ENCODE data around the gene PPP2R5B. TPM values are rescaled to one million over a fixed set of nuclear protein-coding genes. Genes with fewer than 3 reads are reported as not detected.

Gene PPP2R5B
- total RNA-seq, 1 donor: 14.2 TPM

DNA sequence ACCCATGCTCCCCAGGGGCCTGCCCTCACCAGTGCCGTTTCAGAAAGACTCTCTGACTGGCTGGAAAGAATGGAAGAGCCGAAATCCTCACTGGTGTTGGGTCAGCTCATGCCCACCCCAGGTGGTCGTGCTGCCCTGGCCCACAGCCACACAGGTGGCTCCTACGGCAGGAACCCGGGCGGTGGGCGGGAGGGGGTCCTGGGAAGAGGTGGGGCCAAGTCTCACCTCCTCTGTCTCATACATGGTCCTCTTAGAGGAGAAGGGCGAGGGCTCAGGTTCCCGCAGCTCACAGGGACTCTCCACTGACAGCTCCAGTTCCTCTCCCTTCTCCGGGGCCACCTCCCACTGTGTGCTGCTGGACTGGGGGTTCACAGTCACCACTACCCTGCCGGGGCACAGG lies 15.7 kb upstream of the PPP2R5B start:
- no peak for DNase-seq (ENCODE audit: low read depth)
- no peak overlapping the region for H3K4me3 ChIP-seq (ENCODE audit: low read depth, low read length)
- TF ChIP-seq, protein P1, sequence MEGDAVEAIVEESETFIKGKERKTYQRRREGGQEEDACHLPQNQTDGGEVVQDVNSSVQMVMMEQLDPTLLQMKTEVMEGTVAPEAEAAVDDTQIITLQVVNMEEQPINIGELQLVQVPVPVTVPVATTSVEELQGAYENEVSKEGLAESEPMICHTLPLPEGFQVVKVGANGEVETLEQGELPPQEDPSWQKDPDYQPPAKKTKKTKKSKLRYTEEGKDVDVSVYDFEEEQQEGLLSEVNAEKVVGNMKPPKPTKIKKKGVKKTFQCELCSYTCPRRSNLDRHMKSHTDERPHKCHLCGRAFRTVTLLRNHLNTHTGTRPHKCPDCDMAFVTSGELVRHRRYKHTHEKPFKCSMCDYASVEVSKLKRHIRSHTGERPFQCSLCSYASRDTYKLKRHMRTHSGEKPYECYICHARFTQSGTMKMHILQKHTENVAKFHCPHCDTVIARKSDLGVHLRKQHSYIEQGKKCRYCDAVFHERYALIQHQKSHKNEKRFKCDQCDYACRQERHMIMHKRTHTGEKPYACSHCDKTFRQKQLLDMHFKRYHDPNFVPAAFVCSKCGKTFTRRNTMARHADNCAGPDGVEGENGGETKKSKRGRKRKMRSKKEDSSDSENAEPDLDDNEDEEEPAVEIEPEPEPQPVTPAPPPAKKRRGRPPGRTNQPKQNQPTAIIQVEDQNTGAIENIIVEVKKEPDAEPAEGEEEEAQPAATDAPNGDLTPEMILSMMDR (IDR thresholded peaks at IDR 0.05; ENCODE audit: insufficient read depth, low read depth, low read length): no peak

DNA sequence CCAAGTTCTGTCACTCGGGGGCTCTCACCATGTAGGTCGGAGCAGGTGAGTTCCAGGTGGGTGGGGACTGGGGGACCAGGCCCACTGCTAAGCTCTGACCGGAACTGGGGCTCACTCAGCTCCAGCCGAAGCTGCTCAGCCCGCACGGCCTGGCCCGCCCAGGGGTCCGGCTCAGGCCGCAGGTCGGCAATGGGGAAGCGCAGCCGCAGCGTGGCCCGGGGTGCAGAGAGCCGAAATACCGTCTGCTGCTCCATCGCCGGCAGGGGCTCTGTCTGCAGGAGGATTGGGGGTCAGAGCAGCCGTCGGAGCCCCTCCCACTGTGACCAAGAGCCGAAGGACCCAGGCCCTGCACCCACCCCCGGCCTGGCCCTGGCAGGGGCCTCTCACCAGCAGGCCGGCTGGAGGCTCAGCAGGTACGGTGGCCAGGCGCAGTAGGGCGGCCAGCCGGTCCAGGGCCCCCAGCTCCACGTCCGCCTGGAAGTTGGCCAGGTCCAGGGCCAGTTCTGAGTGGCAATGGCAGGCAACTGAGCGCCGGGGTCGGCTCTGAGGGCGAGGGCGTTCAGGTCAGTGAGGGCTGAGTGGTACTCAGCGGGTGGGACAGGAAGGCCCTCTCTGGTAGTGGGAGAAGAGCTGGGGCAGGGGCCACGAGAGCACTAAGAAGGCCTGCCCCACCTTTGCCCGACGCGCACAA lies 14.7 kb upstream of the PPP2R5B start:
- TF ChIP-seq, protein P1 (IDR thresholded peaks at IDR 0.05; ENCODE audit: insufficient read depth, low read depth, low read length): no peak
- no peak for DNase-seq (ENCODE audit: low read depth)
- no peak overlapping the region for H3K4me3 ChIP-seq (ENCODE audit: low read depth, low read length)

DNA sequence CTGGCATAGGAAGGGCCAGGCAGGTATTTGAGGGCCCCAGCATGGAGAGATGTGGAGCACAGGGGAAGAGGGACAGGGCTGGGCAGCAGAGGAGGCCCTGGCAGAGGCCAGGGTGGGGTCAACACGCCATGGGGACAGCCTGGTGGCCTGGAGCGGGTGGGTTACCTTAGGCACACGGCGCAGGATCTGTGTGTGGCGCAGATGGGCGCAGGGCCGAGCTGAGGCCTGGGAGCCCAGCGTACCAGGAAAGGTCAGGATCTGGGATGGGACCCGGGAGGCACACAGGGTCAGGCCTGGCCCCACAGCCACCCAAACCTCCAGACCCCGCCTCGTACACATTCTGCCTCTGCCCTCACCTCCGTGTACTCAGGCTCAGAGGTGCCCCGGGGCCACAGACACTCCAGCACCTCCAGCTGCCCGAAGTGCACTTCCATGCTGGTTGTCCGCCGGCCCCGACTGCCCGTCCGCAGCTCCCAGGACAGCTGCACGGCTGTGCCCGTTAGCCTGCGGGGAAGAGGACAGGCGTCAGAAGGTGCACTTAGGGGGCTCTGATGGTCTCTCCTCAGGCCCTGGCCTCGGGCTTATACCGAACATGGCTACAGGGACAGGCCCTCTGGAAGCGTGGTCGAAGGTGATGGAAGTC lies 13.9 kb upstream of the PPP2R5B start:
- H3K4me3 ChIP-seq (ENCODE audit: low read depth, low read length): no peak overlapping the region
- TF ChIP-seq, protein P1 (IDR thresholded peaks at IDR 0.05; ENCODE audit: insufficient read depth, low read depth, low read length): no peak
- DNase-seq (ENCODE audit: low read depth): no peak

DNA sequence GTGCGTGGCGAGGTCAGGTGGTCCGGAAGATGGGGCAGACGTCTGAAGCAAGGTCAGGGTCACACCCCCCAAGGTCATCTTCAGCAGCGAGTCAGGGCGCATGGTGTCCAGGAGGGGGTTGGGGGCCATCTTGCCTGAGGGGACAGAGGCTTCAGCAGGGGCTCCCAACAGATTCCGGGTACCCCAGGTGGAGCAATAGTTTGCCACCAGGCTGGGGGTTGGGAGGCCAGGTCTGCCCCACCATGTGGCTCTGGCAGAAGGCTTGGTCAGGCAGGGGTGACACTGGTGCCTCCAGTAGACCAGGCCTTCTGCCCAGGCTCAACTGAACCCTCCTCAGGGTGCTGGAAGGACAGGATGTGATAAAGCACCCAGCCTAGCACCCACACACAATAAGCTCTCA lies 13.3 kb upstream of the PPP2R5B start:
- DNase-seq (ENCODE audit: low read depth): no peak
- TF ChIP-seq, protein P1 (IDR thresholded peaks at IDR 0.05; ENCODE audit: insufficient read depth, low read depth, low read length): no peak

DNA sequence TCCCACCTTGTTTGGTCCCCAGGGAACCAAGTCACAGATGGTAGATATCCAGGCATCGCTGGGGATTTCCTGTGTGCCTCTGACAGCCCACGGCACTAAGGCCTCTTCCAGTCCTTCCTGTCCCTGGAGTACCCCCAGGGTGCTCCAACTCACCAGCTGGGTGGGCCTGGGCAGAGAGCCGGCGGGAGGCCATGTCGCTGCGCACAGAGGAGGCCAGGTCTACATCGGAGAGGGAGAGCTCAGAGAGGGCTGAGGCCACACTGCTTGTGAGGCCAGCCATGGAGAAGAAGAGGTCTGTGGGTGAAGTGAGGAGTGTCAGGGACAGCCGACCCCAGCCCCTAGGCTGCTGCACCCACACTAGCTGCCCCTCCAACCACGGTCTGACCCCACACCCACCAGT lies 12.8 kb upstream of the PPP2R5B start:
- TF ChIP-seq, protein P1 (IDR thresholded peaks at IDR 0.05; ENCODE audit: insufficient read depth, low read depth, low read length): no peak
- DNase-seq (ENCODE audit: low read depth): no peak
- no peak overlapping the region for H3K4me3 ChIP-seq (ENCODE audit: low read depth, low read length)

More for the DNA sequence above, 13.3 kb upstream of the PPP2R5B start:
- no peak overlapping the region for H3K4me3 ChIP-seq (ENCODE audit: low read depth, low read length)

DNA sequence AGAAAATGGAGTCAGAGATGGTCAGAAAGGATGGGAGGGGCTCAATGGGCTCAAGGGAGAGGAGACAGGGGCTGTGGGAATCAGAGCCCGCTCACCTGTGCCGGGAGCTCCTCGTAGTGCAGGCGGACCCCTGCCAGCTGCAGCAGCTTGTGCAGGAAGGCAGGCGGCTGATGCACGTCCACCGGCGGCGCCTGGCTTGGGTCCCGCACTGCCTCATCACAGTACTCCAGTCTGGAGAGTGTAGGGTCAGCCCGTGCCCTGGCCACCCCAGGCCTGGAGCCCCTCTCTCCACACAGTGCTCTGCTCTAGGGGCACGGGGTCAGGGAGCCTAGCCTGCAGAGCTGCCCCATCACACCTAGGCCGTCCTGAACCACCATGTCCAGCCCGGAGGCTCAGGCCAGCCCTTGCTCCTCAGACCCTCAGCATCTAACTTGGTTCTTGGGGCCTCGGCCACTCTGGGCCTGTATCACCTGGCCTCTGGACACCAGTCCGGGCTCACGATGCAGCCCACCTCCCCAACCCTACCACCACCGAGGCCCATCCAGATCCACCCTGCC lies 11.2 kb upstream of the PPP2R5B start:
- DNase-seq (ENCODE audit: low read depth): no peak
- H3K4me3 ChIP-seq (ENCODE audit: low read depth, low read length): no peak overlapping the region
- TF ChIP-seq, protein P1 (IDR thresholded peaks at IDR 0.05; ENCODE audit: insufficient read depth, low read depth, low read length): no peak
